Measurements from ENCODE around the gene PABPN1L. TPM values are rescaled to one million over a fixed set of nuclear protein-coding genes. Genes with fewer than 3 reads are reported as not detected.

PABPN1L gene
- total and polyA plus RNA-seq, 10 of the 15 experiments (the other 5 are each of a cell fraction or from before 2014, with no cell fraction given) = not detected

DNA sequence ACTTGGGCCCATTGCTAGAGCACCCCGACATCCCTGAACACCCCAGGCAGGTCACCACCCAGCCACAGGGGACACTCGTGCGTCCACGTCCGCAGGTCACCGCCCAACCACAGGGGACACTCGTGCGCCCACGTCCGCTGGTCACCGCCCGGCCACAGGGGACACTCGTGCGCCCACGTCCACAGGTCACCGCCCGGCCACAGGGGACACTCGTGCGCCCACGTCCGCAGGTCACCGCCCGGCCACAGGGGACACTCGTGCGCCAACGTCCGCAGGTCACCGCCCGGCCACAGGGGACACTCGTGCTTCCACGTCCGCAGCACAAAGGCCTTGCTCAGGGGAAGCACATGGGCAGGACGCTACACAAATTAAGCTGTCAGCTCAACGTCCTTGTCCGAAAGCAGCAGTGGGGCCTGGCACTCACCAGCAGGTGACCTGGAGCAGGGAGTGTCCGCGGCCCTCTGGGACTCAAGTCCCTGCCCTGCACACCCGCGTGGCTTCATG, 27.4 kb downstream of the PABPN1L start (continued):
- TF ChIP-seq ZNF622 (IDR thresholded peaks at IDR 0.05) = no peak
- TF ChIP-seq, protein P1, sequence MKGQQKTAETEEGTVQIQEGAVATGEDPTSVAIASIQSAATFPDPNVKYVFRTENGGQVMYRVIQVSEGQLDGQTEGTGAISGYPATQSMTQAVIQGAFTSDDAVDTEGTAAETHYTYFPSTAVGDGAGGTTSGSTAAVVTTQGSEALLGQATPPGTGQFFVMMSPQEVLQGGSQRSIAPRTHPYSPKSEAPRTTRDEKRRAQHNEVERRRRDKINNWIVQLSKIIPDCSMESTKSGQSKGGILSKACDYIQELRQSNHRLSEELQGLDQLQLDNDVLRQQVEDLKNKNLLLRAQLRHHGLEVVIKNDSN (IDR thresholded peaks at IDR 0.05; ENCODE audit: borderline replicate concordance, extremely low read length, insufficient read depth, low read depth, low read length) = no peak

DNA sequence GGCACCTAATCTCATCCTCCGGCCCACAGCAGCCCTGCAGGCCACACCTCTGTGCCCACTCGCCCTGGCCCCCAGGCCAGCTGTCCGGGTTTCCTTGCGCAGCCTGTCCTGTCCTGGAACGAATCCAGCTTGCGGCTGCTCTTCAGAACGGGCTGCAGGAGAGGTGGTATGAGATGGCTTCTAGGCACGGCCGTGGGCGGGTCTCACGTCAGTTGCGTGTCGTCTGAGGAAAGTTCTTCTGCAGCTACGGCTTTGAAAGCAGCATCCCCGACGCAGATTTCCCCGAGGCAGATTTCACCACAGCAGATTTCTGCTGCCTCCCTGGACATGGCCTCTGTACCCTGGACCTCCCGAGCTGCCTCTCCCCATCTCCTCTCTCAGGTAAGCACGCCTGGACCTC, 27.9 kb downstream of the PABPN1L start:
- ChIA-PET POLR2A (no interaction called here), CTCF (no interaction called here), SMC1A (ENCODE audit: uncharacterized antibody, unreplicated experiment) (no interaction called here), RAD21 (ENCODE audit: unreplicated experiment) (no interaction called here)
- Histone ChIP-seq H3K9ac (ENCODE audit: control insufficient read depth, insufficient read depth, low read length) (no peak overlapping the region), H3K4me3 (no peak overlapping the region), H3K4me1 (ENCODE audit: control insufficient read depth, insufficient read depth, low read length) (no peaks in the 10 kb centered on the region), H3K9me3 (replicated peaks; ENCODE audit: control insufficient read depth, insufficient read depth, low read length) (no peaks in the 10 kb centered on the region), H3K79me2 (ENCODE audit: control insufficient read depth, insufficient read depth, low read length) (no peaks in the 10 kb centered on the region), H3K27ac (ENCODE audit: control insufficient read depth, insufficient read depth) (no peak overlapping the region), H4K20me1 (ENCODE audit: control insufficient read depth, insufficient read depth) (no peaks in the 10 kb centered on the region), H3K36me3 (ENCODE audit: control insufficient read depth in 2 of 2, insufficient read depth in 2 of 2, low read length in 1 of 2) (no peaks in the 10 kb centered on the region; a peak in 1 of 4 replicates), H3K4me2 (ENCODE audit: control insufficient read depth, insufficient read depth) (no peak overlapping the region), H2AFZ (ENCODE audit: control insufficient read depth, low read depth, low read length) (no peak overlapping the region), H3K27me3 (replicated peaks in 1 of 2; ENCODE audit: control insufficient read depth in 2 of 2, insufficient read depth in 2 of 2, low read length in 1 of 2) (no peaks in the 10 kb centered on the region)
- WGBS (ENCODE audit: insufficient coverage, insufficient replicate concordance, low lambda C conversion rate, missing lambda C conversion rate) = 87% methylated on average over 19 of the region's 19 CpGs
- BruUV-seq (replicated peaks) = no TSS peak
- intact Hi-C loops (cut with micrococcal nuclease; ENCODE audit: unreplicated experiment) = no loop called here
- ATAC-seq (no peak), DNase-seq (ENCODE audit: low read depth, low spot score) (no peak), FAIRE-seq (no peak)
- in situ Hi-C loops (cut with MboI) = no loop called here
- TF ChIP-seq HDGF (IDR thresholded peaks at IDR 0.05) (no peak), HDAC2 (IDR thresholded peaks at IDR 0.05) (no peak), NR2F1 (conservative IDR thresholded peaks at IDR 0.05) (no peak), KLF5 (IDR thresholded peaks at IDR 0.05; ENCODE audit: partially characterized antibody) (no peak), SUPT20H (IDR thresholded peaks at IDR 0.05; ENCODE audit: borderline replicate concordance, control insufficient read depth, low read depth, low read length) (no peak), NR2C1 (IDR thresholded peaks at IDR 0.05) (no peak), NR2C2 (IDR thresholded peaks at IDR 0.05; ENCODE audit: borderline replicate concordance, control insufficient read depth, insufficient read length, low read depth) (no peak), HDAC6 (IDR thresholded peaks at IDR 0.05; ENCODE audit: unreplicated experiment) (no peak), SMC3 (IDR thresholded peaks at IDR 0.05; ENCODE audit: borderline replicate concordance, low read length) (no peak), NFYA (IDR thresholded peaks at IDR 0.05; ENCODE audit: borderline replicate concordance, low read depth, low read length) (no peak)
- TF ChIP-seq, protein P2, sequence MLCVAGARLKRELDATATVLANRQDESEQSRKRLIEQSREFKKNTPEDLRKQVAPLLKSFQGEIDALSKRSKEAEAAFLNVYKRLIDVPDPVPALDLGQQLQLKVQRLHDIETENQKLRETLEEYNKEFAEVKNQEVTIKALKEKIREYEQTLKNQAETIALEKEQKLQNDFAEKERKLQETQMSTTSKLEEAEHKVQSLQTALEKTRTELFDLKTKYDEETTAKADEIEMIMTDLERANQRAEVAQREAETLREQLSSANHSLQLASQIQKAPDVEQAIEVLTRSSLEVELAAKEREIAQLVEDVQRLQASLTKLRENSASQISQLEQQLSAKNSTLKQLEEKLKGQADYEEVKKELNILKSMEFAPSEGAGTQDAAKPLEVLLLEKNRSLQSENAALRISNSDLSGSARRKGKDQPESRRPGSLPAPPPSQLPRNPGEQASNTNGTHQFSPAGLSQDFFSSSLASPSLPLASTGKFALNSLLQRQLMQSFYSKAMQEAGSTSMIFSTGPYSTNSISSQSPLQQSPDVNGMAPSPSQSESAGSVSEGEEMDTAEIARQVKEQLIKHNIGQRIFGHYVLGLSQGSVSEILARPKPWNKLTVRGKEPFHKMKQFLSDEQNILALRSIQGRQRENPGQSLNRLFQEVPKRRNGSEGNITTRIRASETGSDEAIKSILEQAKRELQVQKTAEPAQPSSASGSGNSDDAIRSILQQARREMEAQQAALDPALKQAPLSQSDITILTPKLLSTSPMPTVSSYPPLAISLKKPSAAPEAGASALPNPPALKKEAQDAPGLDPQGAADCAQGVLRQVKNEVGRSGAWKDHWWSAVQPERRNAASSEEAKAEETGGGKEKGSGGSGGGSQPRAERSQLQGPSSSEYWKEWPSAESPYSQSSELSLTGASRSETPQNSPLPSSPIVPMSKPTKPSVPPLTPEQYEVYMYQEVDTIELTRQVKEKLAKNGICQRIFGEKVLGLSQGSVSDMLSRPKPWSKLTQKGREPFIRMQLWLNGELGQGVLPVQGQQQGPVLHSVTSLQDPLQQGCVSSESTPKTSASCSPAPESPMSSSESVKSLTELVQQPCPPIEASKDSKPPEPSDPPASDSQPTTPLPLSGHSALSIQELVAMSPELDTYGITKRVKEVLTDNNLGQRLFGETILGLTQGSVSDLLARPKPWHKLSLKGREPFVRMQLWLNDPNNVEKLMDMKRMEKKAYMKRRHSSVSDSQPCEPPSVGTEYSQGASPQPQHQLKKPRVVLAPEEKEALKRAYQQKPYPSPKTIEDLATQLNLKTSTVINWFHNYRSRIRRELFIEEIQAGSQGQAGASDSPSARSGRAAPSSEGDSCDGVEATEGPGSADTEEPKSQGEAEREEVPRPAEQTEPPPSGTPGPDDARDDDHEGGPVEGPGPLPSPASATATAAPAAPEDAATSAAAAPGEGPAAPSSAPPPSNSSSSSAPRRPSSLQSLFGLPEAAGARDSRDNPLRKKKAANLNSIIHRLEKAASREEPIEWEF (IDR thresholded peaks at IDR 0.05; ENCODE audit: insufficient replicate concordance, low read depth, low read length) = no peak
- TF ChIP-seq, protein P3, sequence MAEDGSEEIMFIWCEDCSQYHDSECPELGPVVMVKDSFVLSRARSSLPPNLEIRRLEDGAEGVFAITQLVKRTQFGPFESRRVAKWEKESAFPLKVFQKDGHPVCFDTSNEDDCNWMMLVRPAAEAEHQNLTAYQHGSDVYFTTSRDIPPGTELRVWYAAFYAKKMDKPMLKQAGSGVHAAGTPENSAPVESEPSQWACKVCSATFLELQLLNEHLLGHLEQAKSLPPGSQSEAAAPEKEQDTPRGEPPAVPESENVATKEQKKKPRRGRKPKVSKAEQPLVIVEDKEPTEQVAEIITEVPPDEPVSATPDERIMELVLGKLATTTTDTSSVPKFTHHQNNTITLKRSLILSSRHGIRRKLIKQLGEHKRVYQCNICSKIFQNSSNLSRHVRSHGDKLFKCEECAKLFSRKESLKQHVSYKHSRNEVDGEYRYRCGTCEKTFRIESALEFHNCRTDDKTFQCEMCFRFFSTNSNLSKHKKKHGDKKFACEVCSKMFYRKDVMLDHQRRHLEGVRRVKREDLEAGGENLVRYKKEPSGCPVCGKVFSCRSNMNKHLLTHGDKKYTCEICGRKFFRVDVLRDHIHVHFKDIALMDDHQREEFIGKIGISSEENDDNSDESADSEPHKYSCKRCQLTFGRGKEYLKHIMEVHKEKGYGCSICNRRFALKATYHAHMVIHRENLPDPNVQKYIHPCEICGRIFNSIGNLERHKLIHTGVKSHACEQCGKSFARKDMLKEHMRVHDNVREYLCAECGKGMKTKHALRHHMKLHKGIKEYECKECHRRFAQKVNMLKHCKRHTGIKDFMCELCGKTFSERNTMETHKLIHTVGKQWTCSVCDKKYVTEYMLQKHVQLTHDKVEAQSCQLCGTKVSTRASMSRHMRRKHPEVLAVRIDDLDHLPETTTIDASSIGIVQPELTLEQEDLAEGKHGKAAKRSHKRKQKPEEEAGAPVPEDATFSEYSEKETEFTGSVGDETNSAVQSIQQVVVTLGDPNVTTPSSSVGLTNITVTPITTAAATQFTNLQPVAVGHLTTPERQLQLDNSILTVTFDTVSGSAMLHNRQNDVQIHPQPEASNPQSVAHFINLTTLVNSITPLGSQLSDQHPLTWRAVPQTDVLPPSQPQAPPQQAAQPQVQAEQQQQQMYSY (CRISPR knock-in tag; IDR thresholded peaks at IDR 0.05) = no peak
